ENCODE data around the gene TXNRD1. TPM values are rescaled to one million over a fixed set of nuclear protein-coding genes. Genes with fewer than 3 reads are reported as not detected.

Gene TXNRD1
- total RNA-seq, 1 experiment from 2014 or later, result 327 TPM

GRCh38 chr12:104168596-104168995 lies 47.0 kb upstream of the TXNRD1 start:
- no TSS peak for BruUV-seq (replicated peaks)
- ChIA-PET RAD21 (ENCODE audit: low non-redundant PET in 1 of 2, low total read pairs in 2 of 2, uncharacterized antibody in 2 of 2, unreplicated experiment in 2 of 2) (no interaction called here), CTCF (no interaction called here), POLR2A (no interaction called here)
- Histone ChIP-seq H3K79me2 (ENCODE audit: insufficient read depth, low read length) (no peaks in the 10 kb centered on the region), H3K27ac (ENCODE audit: low read depth, low read length) (no peak overlapping the region), H3K4me3 (replicated peaks in 1 of 2; ENCODE audit: low read depth in 1 of 2, low read length in 2 of 2) (no peak overlapping the region), H3K36me3 (ENCODE audit: control insufficient read depth in 1 of 2, insufficient read depth in 2 of 2, low read length in 2 of 2) (no peaks in the 10 kb centered on the region), H4K20me1 (ENCODE audit: insufficient read depth) (no peaks in the 10 kb centered on the region), H3K9ac (ENCODE audit: low read length) (no peak overlapping the region), H2AFZ (ENCODE audit: low read depth, low read length, poor library complexity, severe bottlenecking) (no peak overlapping the region), H3K9me3 (ENCODE audit: control insufficient read depth in 1 of 2, insufficient read depth in 1 of 2, low read depth in 1 of 2, low read length in 2 of 2) (no peaks in the 10 kb centered on the region), H3K4me1 (ENCODE audit: control insufficient read depth in 1 of 2, insufficient read depth in 2 of 2, low read length in 2 of 2) (no peaks in the 10 kb centered on the region), H3K9me2 (ENCODE audit: insufficient read depth) (no peaks in the 10 kb centered on the region), H3K27me3 (ENCODE audit: insufficient read depth, low read length) (no peaks in the 10 kb centered on the region), H3K4me2 (ENCODE audit: low read length) (no peak overlapping the region)
- DNase-seq (ENCODE audit: low read depth, low spot score) (no peak), ATAC-seq (no peak)
- TF ChIP-seq SP1 (IDR thresholded peaks at IDR 0.05; ENCODE audit: low read depth) (no peak), ZNF274 (IDR thresholded peaks at IDR 0.05; ENCODE audit: low read depth, low read length) (no peak), EGR1 (IDR thresholded peaks at IDR 0.05; ENCODE audit: low read depth) (no peak), CEBPB (IDR thresholded peaks at IDR 0.05; ENCODE audit: low read depth) (no peak)
- intact Hi-C loops (cut with micrococcal nuclease), result no loop called here

GRCh38 chr12:104171785-104172569 lies 43.6 kb upstream of the TXNRD1 start:
- CTCF ChIA-PET, result no interaction called here
- Histone ChIP-seq H3K9me2 (ENCODE audit: insufficient read depth) (no peaks in the 10 kb centered on the region), H3K9me3 (ENCODE audit: control insufficient read depth in 1 of 2, insufficient read depth in 1 of 2, low read depth in 1 of 2, low read length in 2 of 2) (no peaks in the 10 kb centered on the region), H3K36me3 (ENCODE audit: control insufficient read depth in 1 of 2, insufficient read depth in 2 of 2, low read length in 2 of 2) (no peaks in the 10 kb centered on the region), H3K4me2 (ENCODE audit: low read length) (no peak overlapping the region), H3K9ac (ENCODE audit: low read length) (no peak overlapping the region), H3K79me2 (ENCODE audit: insufficient read depth, low read length) (no peaks in the 10 kb centered on the region), H4K20me1 (ENCODE audit: insufficient read depth) (no peaks in the 10 kb centered on the region), H3K27ac (ENCODE audit: low read depth, low read length) (no peak overlapping the region), H3K4me3 (replicated peaks in 1 of 2; ENCODE audit: low read depth in 1 of 2, low read length in 2 of 2) (no peak overlapping the region), H3K27me3 (ENCODE audit: insufficient read depth, low read length) (no peaks in the 10 kb centered on the region), H3K4me1 (ENCODE audit: control insufficient read depth in 1 of 2, insufficient read depth in 2 of 2, low read length in 2 of 2) (peaks cover 3 to 6% of the 10 kb centered on the region in 2 experiments; a peak in 3 of 4 replicates), H2AFZ (ENCODE audit: low read depth, low read length, poor library complexity, severe bottlenecking) (no peak overlapping the region)
- no peak for TF ChIP-seq EZH2 (IDR thresholded peaks at IDR 0.05)
- DNase-seq (ENCODE audit: low read depth, low spot score) (no peak), ATAC-seq (peak; percentile 83)
- RAD21 ChIA-PET (ENCODE audit: low non-redundant PET in 1 of 2, low total read pairs in 2 of 2, uncharacterized antibody in 2 of 2, unreplicated experiment in 2 of 2), result no interaction called here
- intact Hi-C loops (cut with micrococcal nuclease), result no loop called here
- POLR2A ChIA-PET, result no interaction called here
- BruUV-seq (replicated peaks), result no TSS peak
